Osteocyte (in vitro differentiated cells): ENCODE results near the gene ZNF134. TPM values are rescaled to one million over a fixed set of nuclear protein-coding genes. Genes with fewer than 3 reads are reported as not detected.

Experiments used
- DNase-seq: peaks from one replicate; pipeline ENCODE4 v3.0.0; 2021; ENCODE audit warnings: mixed read lengths; ENCODE audit not compliant: unreplicated experiment; ENCODE audit errors: extremely low spot score
- H3K27ac Mint-ChIP-seq: one replicate; pipeline ENCODE4 v1.8.0; 2021; ENCODE audit warnings: mild to moderate bottlenecking, mixed read lengths; ENCODE audit not compliant: unreplicated experiment
- H3K27me3 Mint-ChIP-seq: one replicate; pipeline ENCODE4 v1.8.0; 2021; ENCODE audit warnings: mixed read lengths; ENCODE audit not compliant: unreplicated experiment
- H3K36me3 Mint-ChIP-seq: one replicate; pipeline ENCODE4 v1.8.0; 2021; ENCODE audit warnings: mixed read lengths; ENCODE audit not compliant: unreplicated experiment
- H3K4me1 Mint-ChIP-seq: one replicate; pipeline ENCODE4 v1.8.0; 2021; ENCODE audit warnings: mixed read lengths; ENCODE audit not compliant: unreplicated experiment
- H3K4me3 Mint-ChIP-seq: one replicate; pipeline ENCODE4 v1.8.0; 2021; ENCODE audit warnings: mild to moderate bottlenecking, moderate library complexity, mixed read lengths; ENCODE audit not compliant: unreplicated experiment
- H3K9me3 Mint-ChIP-seq: one replicate; pipeline ENCODE4 v1.8.0; 2021; ENCODE audit warnings: mixed read lengths; ENCODE audit not compliant: unreplicated experiment
- total RNA-seq: library from RNA; stranded (reverse); gene quantifications from 2 replicates; pipeline ENCODE4 v1.2.1, GENCODE V29; 2021
- TF ChIP-seq, protein P1 (sequence below): fragments of 200-600 bp; sonication (generic); IDR thresholded peaks from 2 replicates; pipeline ENCODE4 v1.5.0; 2021; ENCODE audit warnings: antibody characterized with exemption, mild to moderate bottlenecking, moderate library complexity

The ZNF134 gene
- total RNA-seq, 1 donor from 2014 or later = 20.0 TPM

DNA sequence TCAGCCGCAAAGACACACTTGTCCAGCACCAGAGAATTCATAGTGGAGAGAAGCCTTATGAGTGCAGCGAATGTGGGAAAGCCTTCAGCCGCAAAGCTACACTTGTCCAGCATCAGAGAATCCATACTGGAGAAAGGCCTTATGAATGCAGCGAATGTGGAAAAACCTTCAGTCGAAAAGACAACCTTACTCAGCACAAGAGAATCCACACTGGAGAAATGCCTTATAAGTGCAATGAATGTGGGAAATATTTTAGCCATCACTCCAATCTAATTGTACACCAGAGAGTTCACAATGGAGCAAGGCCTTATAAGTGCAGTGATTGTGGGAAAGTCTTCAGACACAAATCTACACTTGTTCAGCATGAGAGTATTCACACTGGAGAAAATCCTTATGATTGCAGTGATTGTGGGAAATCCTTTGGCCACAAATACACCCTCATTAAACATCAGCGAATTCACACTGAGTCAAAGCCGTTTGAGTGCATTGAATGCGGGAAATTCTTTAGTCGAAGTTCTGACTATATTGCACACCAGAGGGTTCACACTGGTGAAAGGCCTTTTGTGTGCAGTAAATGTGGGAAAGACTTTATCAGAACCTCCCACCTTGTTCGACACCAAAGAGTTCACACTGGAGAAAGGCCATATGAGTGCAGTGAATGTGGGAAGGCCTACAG lies 6.8 kb downstream of the ZNF134 start:
- no peak overlapping the region for H3K4me3 Mint-ChIP-seq
- no peak overlapping the region for H3K27ac Mint-ChIP-seq
- no peaks in the 10 kb centered on the region for H3K4me1 Mint-ChIP-seq
- peak; percentile 15 for DNase-seq
- peaks cover 70% of the 10 kb centered on the region for H3K9me3 Mint-ChIP-seq
- TF ChIP-seq, protein P1, sequence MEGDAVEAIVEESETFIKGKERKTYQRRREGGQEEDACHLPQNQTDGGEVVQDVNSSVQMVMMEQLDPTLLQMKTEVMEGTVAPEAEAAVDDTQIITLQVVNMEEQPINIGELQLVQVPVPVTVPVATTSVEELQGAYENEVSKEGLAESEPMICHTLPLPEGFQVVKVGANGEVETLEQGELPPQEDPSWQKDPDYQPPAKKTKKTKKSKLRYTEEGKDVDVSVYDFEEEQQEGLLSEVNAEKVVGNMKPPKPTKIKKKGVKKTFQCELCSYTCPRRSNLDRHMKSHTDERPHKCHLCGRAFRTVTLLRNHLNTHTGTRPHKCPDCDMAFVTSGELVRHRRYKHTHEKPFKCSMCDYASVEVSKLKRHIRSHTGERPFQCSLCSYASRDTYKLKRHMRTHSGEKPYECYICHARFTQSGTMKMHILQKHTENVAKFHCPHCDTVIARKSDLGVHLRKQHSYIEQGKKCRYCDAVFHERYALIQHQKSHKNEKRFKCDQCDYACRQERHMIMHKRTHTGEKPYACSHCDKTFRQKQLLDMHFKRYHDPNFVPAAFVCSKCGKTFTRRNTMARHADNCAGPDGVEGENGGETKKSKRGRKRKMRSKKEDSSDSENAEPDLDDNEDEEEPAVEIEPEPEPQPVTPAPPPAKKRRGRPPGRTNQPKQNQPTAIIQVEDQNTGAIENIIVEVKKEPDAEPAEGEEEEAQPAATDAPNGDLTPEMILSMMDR = no peak
- H3K36me3 Mint-ChIP-seq = peaks cover 86% of the 10 kb centered on the region
- no peaks in the 10 kb centered on the region for H3K27me3 Mint-ChIP-seq

DNA sequence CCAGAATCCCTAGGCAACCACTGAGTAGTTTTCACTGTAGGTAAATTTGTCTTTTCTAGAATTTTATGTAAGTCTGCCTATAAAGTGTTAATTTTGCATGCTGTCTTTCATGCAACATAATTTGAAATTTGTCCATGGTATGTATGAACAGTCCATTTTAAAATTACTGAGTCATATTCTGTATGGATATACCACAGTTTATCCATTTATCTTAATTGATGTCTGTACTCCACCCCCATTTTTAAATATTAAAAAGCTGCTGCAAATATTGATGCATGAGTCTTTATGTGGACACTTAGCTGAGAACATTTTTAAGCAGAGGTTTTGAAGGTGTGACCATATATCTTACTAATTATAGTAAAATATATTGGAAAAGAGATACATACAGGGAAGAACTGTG lies 9.0 kb downstream of the ZNF134 start:
- TF ChIP-seq, protein P1 = no peak
- no peak overlapping the region for H3K27ac Mint-ChIP-seq
- H3K27me3 Mint-ChIP-seq = no peaks in the 10 kb centered on the region
- DNase-seq = no peak
- peaks cover 71% of the 10 kb centered on the region for H3K36me3 Mint-ChIP-seq
- H3K9me3 Mint-ChIP-seq = peaks cover 58% of the 10 kb centered on the region
- H3K4me3 Mint-ChIP-seq = no peak overlapping the region
- no peaks in the 10 kb centered on the region for H3K4me1 Mint-ChIP-seq

DNA sequence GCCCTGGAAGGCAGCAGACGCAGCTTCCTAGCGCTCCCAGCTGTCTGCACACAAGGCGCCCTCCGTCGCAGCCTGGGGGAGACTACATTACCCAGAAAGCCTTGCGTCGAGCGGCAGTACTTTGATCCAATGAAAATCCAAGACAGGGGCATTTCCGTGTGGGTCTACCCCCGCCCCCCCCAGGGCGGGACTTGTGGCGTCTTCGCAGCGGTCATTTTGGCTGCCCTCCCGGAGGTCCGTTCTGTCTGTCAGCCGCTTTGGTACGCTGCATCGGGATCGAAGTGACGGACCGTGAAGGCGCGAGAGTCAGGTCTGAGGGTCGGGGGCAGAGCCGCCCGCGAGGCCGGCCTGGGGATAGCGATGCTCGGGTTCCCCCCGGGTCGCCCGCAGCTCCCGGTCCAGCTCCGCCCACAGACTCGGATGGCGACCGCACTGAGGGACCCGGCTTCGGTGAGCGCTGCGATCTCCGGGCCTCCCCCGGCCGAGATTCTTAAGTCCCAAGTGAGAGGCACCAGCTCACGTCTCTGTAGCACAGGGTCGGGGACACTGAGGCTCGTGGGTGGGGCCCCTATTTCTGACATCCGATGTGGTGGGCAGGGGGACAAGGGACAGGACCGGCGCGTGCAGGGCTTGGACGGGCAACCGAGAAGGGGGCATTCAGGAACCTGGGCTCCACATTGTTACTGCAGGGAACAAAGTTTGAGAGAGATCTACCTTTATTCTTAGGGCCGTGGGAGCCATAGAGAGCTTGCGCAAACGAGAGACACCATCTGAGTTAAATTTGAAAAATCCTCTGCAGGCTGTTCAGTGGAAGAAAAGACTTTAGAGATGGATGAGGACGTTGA lies 19.2 kb downstream of the ZNF134 start, which contains the start of gene ZNF211:
Gene ZNF211 (plus strand): TSS at position 182 of the 845 bp plus-strand sequence. CDS start 179 bp downstream, at position 361.
- Mint-ChIP-seq H3K27me3 (no peaks in the 10 kb centered on the region), H3K9me3 (peaks cover 40% of the 10 kb centered on the region), H3K4me3 (peak within 1 kb of the TSS; percentile 96), H3K27ac (peak within 1 kb of the TSS; percentile 80), H3K4me1 (peaks cover 17% of the 10 kb centered on the region), H3K36me3 (peaks cover 50% of the 10 kb centered on the region)
- peak; percentile 96 for DNase-seq
- TF ChIP-seq, protein P1 = no peak

DNA sequence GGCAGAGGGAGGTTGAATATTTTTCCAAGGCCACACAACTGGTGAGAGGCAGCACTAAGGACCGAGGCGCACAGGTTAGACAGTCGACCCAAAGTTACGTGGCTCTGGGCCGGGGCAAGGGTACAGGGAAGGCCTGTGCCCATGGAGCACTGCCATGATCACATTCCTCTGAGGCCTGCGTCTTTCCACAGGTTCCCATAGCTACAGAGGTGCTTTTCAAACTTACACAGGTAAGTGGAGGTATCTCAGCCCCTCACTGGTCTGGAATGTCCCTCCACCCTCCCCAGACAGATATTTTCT lies 19.7 kb downstream of the ZNF134 start:
- TF ChIP-seq, protein P1 = no peak
- DNase-seq = peak; percentile 62
- Mint-ChIP-seq H3K27ac (peak overlapping the region; percentile 80), H3K4me1 (peaks cover 17% of the 10 kb centered on the region), H3K27me3 (no peaks in the 10 kb centered on the region), H3K36me3 (peaks cover 54% of the 10 kb centered on the region), H3K9me3 (peaks cover 43% of the 10 kb centered on the region), H3K4me3 (peak overlapping the region; percentile 96)

DNA sequence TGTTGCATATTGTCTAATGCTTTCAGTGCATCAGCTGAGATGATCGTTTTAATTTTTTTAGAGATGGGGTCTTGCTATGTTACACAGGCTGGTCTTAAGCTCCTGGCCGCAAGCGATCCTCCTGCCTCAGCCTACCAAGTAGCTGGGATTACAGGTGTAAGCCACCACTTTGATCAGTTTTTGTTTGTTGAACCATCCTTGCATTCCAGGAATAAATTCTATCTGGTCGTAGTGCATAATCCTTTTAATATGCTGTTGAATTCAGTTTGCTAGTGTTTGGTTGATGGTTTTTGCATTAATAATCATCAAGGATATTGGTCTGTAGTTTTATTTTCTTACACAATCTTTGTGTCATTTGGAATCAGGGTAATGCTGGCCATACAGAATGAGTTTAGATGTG lies 23.3 kb downstream of the ZNF134 start:
- Mint-ChIP-seq H3K9me3 (peaks cover 58% of the 10 kb centered on the region), H3K36me3 (peaks cover 79% of the 10 kb centered on the region)

More for the DNA sequence above, 23.3 kb downstream of the ZNF134 start:
- TF ChIP-seq, protein P1 = no peak
- peak; percentile 19 for DNase-seq
- H3K27ac Mint-ChIP-seq = no peak overlapping the region
- H3K4me1 Mint-ChIP-seq = peaks cover 17% of the 10 kb centered on the region
- no peak overlapping the region for H3K4me3 Mint-ChIP-seq
- H3K27me3 Mint-ChIP-seq = no peaks in the 10 kb centered on the region
